Ramos (cell line): ENCODE data around the gene CACNG6.
"Not testable (repeated sequence)": the region's sequence is repeated elsewhere in the genome, so short reads cannot be mapped to it uniquely, and the experiment has no call there.

Experiments used
- in situ Hi-C: fragments of 300-500 bp; cut with MboI; formaldehyde crosslinking; loops from one replicate; pipeline ENCODE4 v1.14.3; 2022; ENCODE audit warnings: low sequenced_read_pairs; ENCODE audit not compliant: unreplicated experiment

The CACNG6 gene

DNA sequence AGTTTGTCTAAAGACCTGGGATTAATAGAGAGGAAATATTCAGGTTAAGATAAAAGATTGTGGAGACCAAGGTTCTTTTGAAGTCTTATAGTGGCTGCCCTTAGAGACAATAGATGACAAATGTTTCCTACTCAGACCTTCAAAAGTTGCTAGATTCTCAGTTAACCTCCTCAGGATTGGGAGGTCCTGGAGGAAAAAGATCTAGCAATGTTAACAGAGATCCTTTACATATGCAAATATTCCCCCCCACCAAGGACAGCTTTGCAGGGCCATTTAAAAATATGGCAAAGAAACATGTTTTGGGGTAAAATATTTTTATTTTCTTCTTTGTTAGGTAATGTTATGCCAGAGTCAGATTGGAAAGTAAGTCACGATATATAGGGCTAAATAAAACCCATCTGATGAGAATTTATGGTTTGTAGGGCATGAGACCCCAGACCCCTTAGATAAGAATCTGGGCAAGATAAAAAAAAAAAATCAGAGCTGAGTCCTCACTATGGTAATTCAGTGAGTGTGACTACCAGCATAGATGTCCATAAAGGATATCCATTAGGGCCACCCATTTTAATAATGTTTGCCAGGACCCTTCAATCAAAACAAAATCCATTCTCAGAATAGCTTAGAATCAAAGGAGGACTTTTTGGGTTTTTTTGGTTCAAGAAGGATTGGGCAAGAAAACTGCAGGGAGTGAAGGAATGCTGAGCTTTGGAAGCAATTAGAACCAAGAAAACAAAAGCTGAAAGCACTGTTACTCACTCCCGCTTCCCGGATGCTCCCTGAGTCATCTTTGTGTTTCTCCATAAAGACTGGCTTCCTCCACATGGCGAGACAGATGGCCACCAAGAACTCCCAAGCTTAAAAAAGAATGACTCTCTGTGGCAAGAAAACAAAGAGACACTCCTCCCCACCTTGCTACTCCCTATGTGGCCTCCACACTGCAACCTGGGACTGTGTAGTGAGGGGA, 44.1 kb downstream of the CACNG6 start:
- in situ Hi-C loops, result no loop called here

- in situ Hi-C loops, result not testable (repeated sequence)
These were observed 45.1 kb downstream of the CACNG6 start for GRCh38 chr19:54036542-54036941.

DNA sequence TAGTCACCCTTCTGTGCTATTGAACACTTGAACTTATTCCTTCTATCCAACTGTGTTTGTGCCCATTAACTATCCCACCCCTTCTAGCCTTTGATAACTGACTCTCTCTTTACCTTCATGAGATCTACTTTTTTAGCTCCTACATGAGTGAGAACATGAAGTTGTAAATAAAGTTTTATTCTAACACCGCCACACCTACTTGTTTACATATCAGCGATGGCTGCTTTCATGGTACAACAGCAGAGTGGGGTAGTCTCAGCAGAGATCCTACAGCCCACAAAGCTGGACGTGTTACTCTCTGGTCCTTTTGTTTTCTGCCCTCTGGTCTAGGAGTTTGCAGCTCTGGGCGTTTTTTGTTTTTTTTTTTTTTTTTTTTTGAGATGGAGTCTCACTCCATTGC, 48.6 kb downstream of the CACNG6 start:
- in situ Hi-C loops, result no loop called here

DNA sequence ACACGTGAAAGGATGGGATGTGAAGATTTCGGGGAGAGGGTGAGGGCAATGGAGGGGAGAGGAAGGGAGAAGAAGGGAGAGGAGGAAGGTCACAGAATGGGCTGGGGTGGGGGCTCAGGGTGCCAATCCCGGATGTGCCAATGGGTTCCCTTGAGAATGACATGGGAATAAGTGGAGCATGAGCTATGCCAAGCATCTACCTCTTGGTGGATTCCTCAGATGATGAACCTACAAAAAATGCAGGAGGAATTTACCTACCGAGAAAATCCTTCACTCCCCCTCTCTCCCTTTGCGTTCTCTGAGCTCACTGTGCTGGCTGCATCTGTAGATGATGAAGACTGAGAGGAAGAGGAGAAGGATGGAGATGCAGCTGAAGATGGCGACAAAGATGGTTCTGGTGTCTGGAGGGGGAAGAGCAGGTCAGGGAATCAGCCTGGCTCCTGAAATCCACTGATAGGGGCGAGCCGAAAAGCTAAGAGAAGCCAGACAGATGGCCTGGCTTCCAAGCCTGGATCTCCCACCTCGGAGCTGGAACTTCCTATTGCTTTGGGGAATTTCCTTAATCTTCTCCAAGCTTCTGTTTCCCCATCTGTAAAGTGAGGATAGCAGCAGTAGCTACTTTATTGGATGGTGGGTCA, 50.7 kb downstream of the CACNG6 start:
- in situ Hi-C loops, result no loop called here

DNA sequence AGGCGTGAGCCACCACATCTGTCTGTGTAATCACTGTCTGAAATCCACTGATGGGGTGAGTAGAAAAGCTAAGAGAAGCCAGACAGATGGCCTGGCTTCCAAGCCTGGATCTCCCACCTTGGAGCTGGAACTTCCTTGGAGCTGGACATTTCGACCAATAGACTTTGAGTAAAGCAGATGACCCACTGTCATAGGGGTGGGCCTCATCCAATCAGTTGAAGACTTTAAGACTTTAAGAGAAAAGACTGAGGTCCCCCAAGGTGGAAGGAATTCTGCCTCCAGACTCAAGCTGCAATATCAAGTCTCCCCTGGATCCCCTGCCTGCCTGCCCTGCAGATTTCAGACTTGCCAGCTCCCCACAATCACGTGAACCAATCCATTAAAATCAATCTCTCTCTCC, 51.6 kb downstream of the CACNG6 start:
- in situ Hi-C loops, result no loop called here

GRCh38 chr19:54045771-54046170, 54.3 kb downstream of the CACNG6 start:
- in situ Hi-C loops, result no loop called here

DNA sequence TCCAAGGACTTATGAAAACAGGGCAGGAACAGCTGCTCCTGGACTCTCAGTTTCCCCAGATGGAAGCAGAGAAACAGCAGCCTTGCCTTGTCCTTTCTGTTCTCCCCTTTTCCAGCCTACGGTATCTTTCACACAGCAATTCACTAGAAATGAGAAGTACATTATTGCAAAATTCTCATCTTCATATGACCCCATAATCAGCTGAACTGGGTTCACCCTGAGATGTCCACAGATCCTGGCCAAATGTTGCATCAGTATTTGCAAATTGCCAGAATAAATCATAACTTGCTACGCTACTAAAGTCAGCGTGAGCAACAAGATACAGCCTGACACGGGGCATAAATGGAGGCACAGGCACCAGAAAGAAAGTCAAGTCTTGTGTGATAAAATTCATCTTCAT, 56.2 kb downstream of the CACNG6 start:
- in situ Hi-C loops, result no loop called here
